DMS153 (cell line): ENCODE data around the gene CHCHD3.
"Not testable (repeated sequence)": the region's sequence is repeated elsewhere in the genome, so short reads cannot be mapped to it uniquely, and the experiment has no call there.

Experiments
- DNase-seq: peaks from one replicate; lab custom pipeline; 2025; lab: John Stamatoyannopoulos, UW

The CHCHD3 gene

GRCh38 chr7:132902294-132902693 lies 179.6 kb downstream of the CHCHD3 start:
- DNase-seq = not testable (repeated sequence)

- no peak for DNase-seq
Observed at GRCh38 chr7:132901241-132901640, 180.6 kb downstream of the CHCHD3 start.

GRCh38 chr7:132899833-132900232 lies 182.1 kb downstream of the CHCHD3 start:
- DNase-seq = no peak

GRCh38 chr7:132898641-132899175 lies 183.2 kb downstream of the CHCHD3 start:
- DNase-seq = not testable (repeated sequence)

- no peak for DNase-seq
Observed at GRCh38 chr7:132897093-132897687, 184.7 kb downstream of the CHCHD3 start.

- no peak for DNase-seq
Observed at GRCh38 chr7:132895231-132895630, 186.7 kb downstream of the CHCHD3 start.

GRCh38 chr7:132893560-132893959 lies 188.3 kb downstream of the CHCHD3 start:
- no peak for DNase-seq

GRCh38 chr7:132892744-132893143 lies 189.1 kb downstream of the CHCHD3 start:
- not testable (repeated sequence) for DNase-seq

GRCh38 chr7:132891554-132891953 lies 190.3 kb downstream of the CHCHD3 start:
- DNase-seq = no peak

- DNase-seq = no peak
Observed at GRCh38 chr7:132882714-132883428, 199.0 kb downstream of the CHCHD3 start.

GRCh38 chr7:132881317-132881716 lies 200.6 kb downstream of the CHCHD3 start:
- DNase-seq = no peak

GRCh38 chr7:132879579-132879978 lies 202.3 kb downstream of the CHCHD3 start:
- DNase-seq = no peak

GRCh38 chr7:132878204-132878919 lies 203.5 kb downstream of the CHCHD3 start:
- no peak for DNase-seq

- no peak for DNase-seq
Observed at GRCh38 chr7:132877573-132877972, 204.3 kb downstream of the CHCHD3 start.

GRCh38 chr7:132876576-132876975 lies 205.3 kb downstream of the CHCHD3 start:
- no peak for DNase-seq

- DNase-seq = no peak
Observed at GRCh38 chr7:132872034-132872433, 209.9 kb downstream of the CHCHD3 start.

- no peak for DNase-seq
Observed at GRCh38 chr7:132871419-132871818, 210.5 kb downstream of the CHCHD3 start.

GRCh38 chr7:132869166-132869861 lies 212.6 kb downstream of the CHCHD3 start:
- DNase-seq = no peak

- DNase-seq = no peak
Observed at GRCh38 chr7:132866551-132866950, 215.3 kb downstream of the CHCHD3 start.

- DNase-seq = no peak
Observed at GRCh38 chr7:132866144-132866531, 215.8 kb downstream of the CHCHD3 start.

- DNase-seq = no peak
Observed at GRCh38 chr7:132865366-132866143, 216.3 kb downstream of the CHCHD3 start.
